ENCODE results near the gene CHEK2.
A peak's percentile ranks its signal among the peaks of the same experiment; 100 is the strongest.
"Not testable (repeated sequence)": the region's sequence is repeated elsewhere in the genome, so short reads cannot be mapped to it uniquely, and the experiment has no call there.

CHEK2 gene

GRCh38 chr22:28682966-28683365 lies 58.7 kb downstream of the CHEK2 start:
- not testable (repeated sequence) for DNase-seq

GRCh38 chr22:28680813-28681490 lies 60.7 kb downstream of the CHEK2 start:
- not testable (repeated sequence) for DNase-seq

GRCh38 chr22:28679611-28680287 lies 61.9 kb downstream of the CHEK2 start, which contains the start of gene TTC28:
TTC28 (minus strand) TSS chr22:28679840; CDS start chr22:28679723, 117 bp downstream.
- peak; percentile 50 for DNase-seq

GRCh38 chr22:28678778-28679610 lies 62.6 kb downstream of the CHEK2 start:
- DNase-seq: not testable (repeated sequence)

- DNase-seq: not testable (repeated sequence)
These were observed 63.5 kb downstream of the CHEK2 start for GRCh38 chr22:28678170-28678569.

GRCh38 chr22:28674121-28674563 lies 67.5 kb downstream of the CHEK2 start:
- DNase-seq: peak; percentile 55

- no peak for DNase-seq
These were observed 70.9 kb downstream of the CHEK2 start for GRCh38 chr22:28670756-28671155.

- DNase-seq: no peak
These were observed 71.5 kb downstream of the CHEK2 start for GRCh38 chr22:28670161-28670560.

- no peak for DNase-seq
These were observed 72.2 kb downstream of the CHEK2 start for GRCh38 chr22:28669387-28669786.

- not testable (repeated sequence) for DNase-seq
These were observed 78.1 kb downstream of the CHEK2 start for GRCh38 chr22:28663569-28663942.

- no peak for DNase-seq
These were observed 83.2 kb downstream of the CHEK2 start for GRCh38 chr22:28658448-28658847.

- no peak for DNase-seq
These were observed 85.4 kb downstream of the CHEK2 start for GRCh38 chr22:28656181-28656580.

- DNase-seq: no peak
These were observed 91.2 kb downstream of the CHEK2 start for GRCh38 chr22:28650463-28650862.

- no peak for DNase-seq
These were observed 92.8 kb downstream of the CHEK2 start for GRCh38 chr22:28648792-28649191.

- no peak for DNase-seq
These were observed 94.4 kb downstream of the CHEK2 start for GRCh38 chr22:28647216-28647615.

GRCh38 chr22:28639321-28639720 lies 102.3 kb downstream of the CHEK2 start:
- DNase-seq: no peak
